Parathyroid adenoma (tissue), 2 donors: ENCODE data around the gene MRGPRG.

Experiments used
- H2AFZ ChIP-seq: fragments of 300-600 bp; sonication (generic); one replicate; pipeline ENCODE4 v1.7.0; 2017; ENCODE audit warnings: antibody characterized with exemption, mild to moderate bottlenecking
- H3K27ac ChIP-seq: fragments of 300-600 bp; sonication (generic); one replicate; pipeline ENCODE4 v1.7.0; 2017
- H3K27me3 ChIP-seq: fragments of 300-600 bp; sonication (generic); one replicate; pipeline ENCODE4 v1.7.0; 2017; ENCODE audit warnings: low read length; ENCODE audit not compliant: control insufficient read depth, insufficient read depth
- H3K36me3 ChIP-seq: fragments of 300-600 bp; sonication (generic); one replicate; pipeline ENCODE4 v1.7.0; 2017; ENCODE audit warnings: low read length; ENCODE audit not compliant: control insufficient read depth, insufficient read depth
- H3K4me1 ChIP-seq: fragments of 300-600 bp; sonication (generic); one replicate; pipeline ENCODE4 v1.7.0; 2017; ENCODE audit warnings: control low read depth
- H3K4me2 ChIP-seq: fragments of 300-600 bp; sonication (generic); one replicate; pipeline ENCODE4 v1.7.0; 2017; ENCODE audit warnings: low read length
- H3K4me3 ChIP-seq: fragments of 300-600 bp; sonication (generic); one replicate; pipeline ENCODE4 v1.7.0; 2017; ENCODE audit warnings: low read depth, low read length
- H3K79me2 ChIP-seq: fragments of 300-600 bp; sonication (generic); one replicate; pipeline ENCODE4 v1.7.0; 2017; ENCODE audit warnings: control low read depth
- H3K9ac ChIP-seq: fragments of 300-600 bp; sonication (generic); one replicate; pipeline ENCODE4 v1.7.0; 2017; ENCODE audit warnings: mild to moderate bottlenecking
- H3K9me3 ChIP-seq: fragments of 300-600 bp; sonication (generic); one replicate; pipeline ENCODE4 v1.7.0; 2017; ENCODE audit warnings: low read length; ENCODE audit not compliant: control insufficient read depth
- TF ChIP-seq, protein P1 (sequence below): fragments of 300-600 bp; sonication (generic); IDR thresholded peaks from one replicate; pipeline ENCODE4 v1.7.0; 2017; ENCODE audit warnings: antibody characterized with exemption, mild to moderate bottlenecking
- donor health status: primary hyperparathyroidism.

MRGPRG gene

DNA sequence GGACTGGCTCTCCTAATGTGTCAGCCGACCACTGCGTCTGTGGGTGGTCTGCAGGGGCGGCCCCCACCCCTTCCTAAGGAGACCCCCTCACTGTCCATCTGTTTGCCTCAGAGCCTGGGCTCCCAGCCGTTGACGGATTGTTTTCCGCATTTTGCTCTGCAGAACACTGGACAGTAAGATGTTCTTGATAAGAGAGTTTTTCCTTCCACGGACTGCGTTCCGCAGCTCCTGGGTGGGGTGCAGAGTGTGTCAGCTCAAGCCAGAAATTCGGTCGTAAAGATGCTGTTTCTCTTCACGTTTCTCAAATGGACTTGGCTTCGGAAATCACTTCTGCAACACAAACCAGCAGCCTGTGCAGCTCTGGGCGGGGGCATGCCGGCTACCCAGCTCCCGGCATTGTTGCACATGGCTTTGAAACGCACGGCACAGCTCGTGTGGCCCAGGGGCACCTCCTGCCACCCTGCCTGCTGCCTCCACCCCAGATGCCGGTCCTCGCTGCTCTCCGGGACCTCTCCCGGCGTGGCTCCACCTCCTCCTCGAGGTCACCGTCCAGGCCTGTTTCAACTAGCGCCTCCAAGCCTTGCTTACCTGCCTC lies 2.9 kb upstream of the MRGPRG start:
- no peaks in the 10 kb centered on the region for H3K27me3 ChIP-seq
- H3K9me3 ChIP-seq, result no peaks in the 10 kb centered on the region

GRCh38 chr11:3220521-3221407 lies 2.2 kb upstream of the MRGPRG start:
- Histone ChIP-seq H3K79me2 (no peaks in the 10 kb centered on the region), H3K9me3 (no peaks in the 10 kb centered on the region), H3K4me1 (no peaks in the 10 kb centered on the region), H3K27me3 (no peaks in the 10 kb centered on the region), H3K9ac (no peak overlapping the region), H2AFZ (no peak overlapping the region), H3K4me2 (no peak overlapping the region), H3K4me3 (no peak overlapping the region), H3K36me3 (no peaks in the 10 kb centered on the region), H3K27ac (no peak overlapping the region)
- TF ChIP-seq, protein P1, sequence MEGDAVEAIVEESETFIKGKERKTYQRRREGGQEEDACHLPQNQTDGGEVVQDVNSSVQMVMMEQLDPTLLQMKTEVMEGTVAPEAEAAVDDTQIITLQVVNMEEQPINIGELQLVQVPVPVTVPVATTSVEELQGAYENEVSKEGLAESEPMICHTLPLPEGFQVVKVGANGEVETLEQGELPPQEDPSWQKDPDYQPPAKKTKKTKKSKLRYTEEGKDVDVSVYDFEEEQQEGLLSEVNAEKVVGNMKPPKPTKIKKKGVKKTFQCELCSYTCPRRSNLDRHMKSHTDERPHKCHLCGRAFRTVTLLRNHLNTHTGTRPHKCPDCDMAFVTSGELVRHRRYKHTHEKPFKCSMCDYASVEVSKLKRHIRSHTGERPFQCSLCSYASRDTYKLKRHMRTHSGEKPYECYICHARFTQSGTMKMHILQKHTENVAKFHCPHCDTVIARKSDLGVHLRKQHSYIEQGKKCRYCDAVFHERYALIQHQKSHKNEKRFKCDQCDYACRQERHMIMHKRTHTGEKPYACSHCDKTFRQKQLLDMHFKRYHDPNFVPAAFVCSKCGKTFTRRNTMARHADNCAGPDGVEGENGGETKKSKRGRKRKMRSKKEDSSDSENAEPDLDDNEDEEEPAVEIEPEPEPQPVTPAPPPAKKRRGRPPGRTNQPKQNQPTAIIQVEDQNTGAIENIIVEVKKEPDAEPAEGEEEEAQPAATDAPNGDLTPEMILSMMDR, result no peak

More for the DNA sequence above, 2.9 kb upstream of the MRGPRG start:
- Histone ChIP-seq H3K4me3 (no peak overlapping the region), H3K27ac (no peak overlapping the region), H3K4me1 (no peaks in the 10 kb centered on the region), H2AFZ (no peak overlapping the region), H3K9ac (no peak overlapping the region), H3K4me2 (no peak overlapping the region), H3K36me3 (no peaks in the 10 kb centered on the region), H3K79me2 (no peaks in the 10 kb centered on the region)
- TF ChIP-seq, protein P1, result no peak

- H3K9ac ChIP-seq, result no peak overlapping the region
These were observed 1.5 kb upstream of the MRGPRG start for GRCh38 chr11:3220101-3220500.

GRCh38 chr11:3219281-3219892 lies 774 bp upstream of the MRGPRG start:
- Histone ChIP-seq H2AFZ (no peak overlapping the region), H3K9ac (no peak overlapping the region), H3K27me3 (no peaks in the 10 kb centered on the region), H3K36me3 (no peaks in the 10 kb centered on the region), H3K27ac (no peak overlapping the region), H3K79me2 (no peaks in the 10 kb centered on the region), H3K4me3 (no peak overlapping the region), H3K9me3 (no peaks in the 10 kb centered on the region), H3K4me2 (no peak overlapping the region), H3K4me1 (no peaks in the 10 kb centered on the region)
- TF ChIP-seq, protein P1, result no peak

More at GRCh38 chr11:3220101-3220500, 1.5 kb upstream of the MRGPRG start:
- no peaks in the 10 kb centered on the region for H3K27me3 ChIP-seq
- no peak overlapping the region for H3K27ac ChIP-seq
- H3K4me3 ChIP-seq, result no peak overlapping the region
- no peak overlapping the region for H2AFZ ChIP-seq
- no peaks in the 10 kb centered on the region for H3K9me3 ChIP-seq
- no peaks in the 10 kb centered on the region for H3K36me3 ChIP-seq
- no peaks in the 10 kb centered on the region for H3K79me2 ChIP-seq
- TF ChIP-seq, protein P1, result no peak
- H3K4me2 ChIP-seq, result no peak overlapping the region
- H3K4me1 ChIP-seq, result no peaks in the 10 kb centered on the region
